IMR-90 (cell line): Measurements from ENCODE around the gene LAMA4. TPM values are rescaled to one million over a fixed set of nuclear protein-coding genes. Genes with fewer than 3 reads are reported as not detected.

Experiments used
- ATAC-seq: fragments of 200-7000 bp; cut with Tn5 transposase; 2 replicates; pipeline ENCODE4 v1.9.1; 2020; ENCODE audit warnings: low read depth, mild to moderate bottlenecking, moderate library complexity
- BruUV-seq: library from RNA; stranded (reverse); fragments of 400-500 nt; replicated peaks from 2 replicates; lab custom pipeline; 2021; lab: Mats Ljungman, UMichigan
- CTCF ChIA-PET: fragments of 300-600 bp; formaldehyde crosslinking; extraction: SDS; loops from one replicate; lab custom pipeline; 2021; ENCODE audit warnings: antibody characterized with exemption; lab: Yijun Ruan, JAX
- POLR2A ChIA-PET: fragments of 300-600 bp; sonication (Branson Sonifier 250); formaldehyde crosslinking; loops from one replicate; lab custom pipeline; 2022; ENCODE audit warnings: antibody characterized with exemption; ENCODE audit not compliant: unreplicated experiment; lab: Charles Lee
- DNase-seq: peaks from one replicate; pipeline ENCODE4 v3.0.0; 2013
- H2AFZ ChIP-seq: replicated peaks from 2 replicates; pipeline ENCODE3; 2013; ENCODE audit warnings: low read length, mild to moderate bottlenecking; ENCODE audit not compliant: poor library complexity
- H2AK5ac ChIP-seq: 2 replicates; pipeline ENCODE4 v1.6.1; 2013; ENCODE audit warnings: low read depth, low read length, inconsistent platforms
- H2AK9ac ChIP-seq: replicated peaks from 2 replicates; pipeline ENCODE3; 2013; ENCODE audit warnings: mild to moderate bottlenecking, low read depth, low read length, moderate library complexity; ENCODE audit not compliant: poor library complexity
- H2BK120ac ChIP-seq: 2 replicates; pipeline ENCODE4 v1.6.1; 2013; ENCODE audit warnings: low read depth, low read length, inconsistent platforms
- H2BK15ac ChIP-seq: 3 replicates; pipeline ENCODE4 v1.6.1; 2013; ENCODE audit warnings: low read depth, low read length, inconsistent platforms
- H2BK20ac ChIP-seq: 2 replicates; pipeline ENCODE4 v1.6.1; 2013; ENCODE audit warnings: low read depth, mild to moderate bottlenecking, inconsistent platforms, low read length, moderate library complexity
- H2BK5ac ChIP-seq: 2 replicates; pipeline ENCODE4 v1.6.1; 2013; ENCODE audit warnings: mild to moderate bottlenecking, low read depth, low read length, inconsistent platforms; ENCODE audit not compliant: poor library complexity, severe bottlenecking
- H3K14ac ChIP-seq: replicated peaks from 2 replicates; pipeline ENCODE4 v1.6.1; 2013; ENCODE audit warnings: low read depth, low read length, inconsistent platforms
- H3K18ac ChIP-seq: 2 replicates; pipeline ENCODE4 v1.6.1; 2013; ENCODE audit warnings: low read depth, low read length, control low read depth
- H3K23ac ChIP-seq: 2 replicates; pipeline ENCODE4 v1.6.1; 2013; ENCODE audit warnings: low read depth, low read length, inconsistent platforms
- H3K27ac ChIP-seq: 2 replicates; pipeline ENCODE4 v1.5.1; 2013; ENCODE audit warnings: mild to moderate bottlenecking, control low read depth, low read length; ENCODE audit not compliant: insufficient read depth
- H3K27me3 ChIP-seq: 2 replicates; pipeline ENCODE4 v1.6.1; 2013; ENCODE audit warnings: low read length; ENCODE audit not compliant: control insufficient read depth, insufficient read depth
- H3K36me3 ChIP-seq: 2 replicates; pipeline ENCODE4 v1.6.1; 2013; ENCODE audit warnings: low read length, mixed read lengths; ENCODE audit not compliant: control insufficient read depth, insufficient read depth
- H3K4ac ChIP-seq: 2 replicates; pipeline ENCODE4 v1.6.1; 2013; ENCODE audit warnings: low read depth, low read length, inconsistent platforms
- H3K4me1 ChIP-seq: 2 replicates; pipeline ENCODE4 v1.6.1; 2013; ENCODE audit warnings: low read length, mixed read lengths; ENCODE audit not compliant: control insufficient read depth, insufficient read depth
- H3K4me2 ChIP-seq: 2 replicates; pipeline ENCODE4 v1.6.1; 2013; ENCODE audit warnings: low read depth, mild to moderate bottlenecking, control low read depth, low read length, moderate library complexity
- H3K4me3 ChIP-seq: 2 replicates; pipeline ENCODE4 v1.5.1; 2013; ENCODE audit warnings: low read depth, mild to moderate bottlenecking, control low read depth, low read length, moderate library complexity; ENCODE audit not compliant: insufficient read depth
- H3K56ac ChIP-seq: 2 replicates; pipeline ENCODE4 v1.6.1; 2013; ENCODE audit warnings: low read length, inconsistent platforms; ENCODE audit not compliant: insufficient read depth; ENCODE audit errors: extremely low read depth
- H3K79me1 ChIP-seq, 2 experiments: 2 replicates each; pipeline ENCODE4 v1.6.1; 2013; ENCODE audit warnings: low read length in 2 of 2, inconsistent platforms in 1 of 2, low read depth in 1 of 2
- H3K9ac ChIP-seq: 2 replicates; pipeline ENCODE4 v1.6.1; 2013; ENCODE audit warnings: low read depth, low read length, control low read depth
- H3K9me1 ChIP-seq: 2 replicates; pipeline ENCODE4 v1.6.1; 2013; ENCODE audit warnings: low read length, inconsistent platforms; ENCODE audit not compliant: insufficient read depth
- H3K9me3 ChIP-seq: 2 replicates; pipeline ENCODE4 v1.6.1; 2013; ENCODE audit warnings: low read length; ENCODE audit not compliant: control insufficient read depth, insufficient read depth
- H4K20me1 ChIP-seq: 2 replicates; pipeline ENCODE4 v1.6.1; 2013; ENCODE audit warnings: low read length, inconsistent platforms; ENCODE audit not compliant: insufficient read depth
- H4K5ac ChIP-seq: 2 replicates; pipeline ENCODE4 v1.6.1; 2013; ENCODE audit warnings: mild to moderate bottlenecking, low read depth, low read length, control low read depth
- H4K8ac ChIP-seq, 2 experiments: 2 replicates each; pipeline ENCODE4 v1.6.1; 2013; ENCODE audit warnings: low read depth in 2 of 2, low read length in 2 of 2, control low read depth in 1 of 2, inconsistent platforms in 1 of 2
- H4K91ac ChIP-seq: 2 replicates; pipeline ENCODE4 v1.6.1; 2013; ENCODE audit warnings: low read depth, low read length, inconsistent platforms; ENCODE audit not compliant: insufficient read depth
- BHLHE40 ChIP-seq: fragments of 150-350 bp; IDR thresholded peaks from 2 replicates; pipeline ENCODE4 v1.6.1; 2016; ENCODE audit warnings: mild to moderate bottlenecking, low read depth, low read length
- CHD1 ChIP-seq: IDR thresholded peaks from 2 replicates; pipeline ENCODE4 v1.6.1; 2012; ENCODE audit warnings: low read depth, low read length, improper control_type of control experiment
- MAFK ChIP-seq: IDR thresholded peaks from 2 replicates; pipeline ENCODE4 v1.6.1; 2012; ENCODE audit warnings: low read depth, low read length, improper control_type of control experiment
- RCOR1 ChIP-seq: IDR thresholded peaks from 2 replicates; pipeline ENCODE4 v1.6.1; 2012; ENCODE audit warnings: mild to moderate bottlenecking, low read length, improper control_type of control experiment; ENCODE audit not compliant: insufficient replicate concordance
- RFX5 ChIP-seq: IDR thresholded peaks from 2 replicates; pipeline ENCODE4 v1.8.0; 2012; ENCODE audit warnings: low read depth, mild to moderate bottlenecking, low read length, moderate library complexity
- dilution Hi-C: fragments of 300-500 bp; cut with HindIII; formaldehyde crosslinking; loops from one replicate; pipeline ENCODE4 v1.14.3; 2018; ENCODE audit warnings: low sequenced_read_pairs; ENCODE audit not compliant: unreplicated experiment
- in situ Hi-C: fragments of 300-500 bp; cut with MboI; formaldehyde crosslinking; loops from 3 replicates; pipeline ENCODE4 v1.14.3; 2019; ENCODE audit warnings: low sequenced_read_pairs, inconsistent platforms, mixed read lengths
- intact Hi-C: fragments of 100-400 bp; cut with micrococcal nuclease; formaldehyde crosslinking; loops from 2 replicates; pipeline ENCODE4 v1.10.0; 2022
- polyA plus RNA-seq, 3 experiments: library from polyadenylated mRNA; depleted of rRNA; stranded (reverse); fragments of >200 nt; gene quantifications; 2 replicates each; pipeline ENCODE4 v1.2.3, GENCODE V29; 2012; ENCODE audit warnings: low replicate concordance in 1 of 3
- total RNA-seq: library from RNA; depleted of rRNA; stranded (reverse); fragments of >200 nt; gene quantifications from 2 replicates; pipeline ENCODE4 v1.2.3, GENCODE V29; 2012

LAMA4 gene
- total and polyA plus RNA-seq, 2 of the 4 experiments (the other 2 are of a cell fraction) = 33.9 to 35.8 TPM

DNA sequence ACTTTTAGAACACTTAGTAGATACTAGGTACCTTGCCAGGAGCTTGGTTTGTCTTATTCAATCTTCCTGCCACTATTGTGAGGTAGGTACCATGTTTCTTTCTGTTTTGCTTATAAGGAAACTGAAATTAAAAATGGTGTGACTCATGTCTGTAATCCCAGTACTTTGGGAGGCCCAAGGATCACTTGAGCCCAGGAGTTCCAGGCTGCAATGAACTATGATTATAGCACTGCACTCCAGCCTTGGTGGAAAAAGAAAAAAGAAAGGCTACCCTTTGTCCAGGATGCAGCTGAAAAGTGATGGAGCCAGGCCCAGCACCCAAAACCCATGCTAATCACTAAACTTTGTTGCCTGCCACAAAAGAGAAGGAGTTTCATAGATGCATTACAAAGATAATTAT lies 34.1 kb upstream of the LAMA4 start:
- Histone ChIP-seq H3K9me3 (no peaks in the 10 kb centered on the region), H3K9ac (no peak overlapping the region), H2AK9ac (no peak overlapping the region), H3K36me3 (no peaks in the 10 kb centered on the region), H2BK5ac (peak overlapping the region; percentile 77), H4K91ac (peak overlapping the region; percentile 19; the same call in 1 of the 2 replicates), H2AFZ (no peak overlapping the region), H3K4me3 (no peak overlapping the region), H3K9me1 (peaks cover 7% of the 10 kb centered on the region; the same call in 1 of the 2 replicates), H3K27ac (peak overlapping the region; percentile 81; the same call in 1 of the 2 replicates), H2AK5ac (no peak overlapping the region), H2BK20ac (peak overlapping the region; percentile 63), H3K4me2 (peak overlapping the region; percentile 21; the same call in 1 of the 2 replicates), H3K18ac (peak overlapping the region; percentile 63), H4K8ac (peak overlapping the region in 1 of 2 experiments; percentile 4; a peak in 1 of 4 replicates), H3K23ac (no peak overlapping the region), H2BK15ac (no peak overlapping the region), H3K4ac (peak overlapping the region; percentile 48), H3K14ac (peak overlapping the region; percentile 59; the same call in 1 of the 2 replicates), H4K20me1 (no peaks in the 10 kb centered on the region), H2BK120ac (peak overlapping the region; percentile 57; the same call in 1 of the 2 replicates), H3K27me3 (no peaks in the 10 kb centered on the region), H4K5ac (peak overlapping the region; percentile 52; the same call in 1 of the 2 replicates), H3K56ac (no peak overlapping the region; the same call in 1 of the 2 replicates), H3K79me1 (no peaks in the 10 kb centered on the region), H3K4me1 (peaks cover 13% of the 10 kb centered on the region)
- TF ChIP-seq BHLHE40 (no peak), CHD1 (no peak), RCOR1 (no peak), MAFK (no peak), RFX5 (no peak)
- dilution Hi-C loops = no loop called here
- ChIA-PET POLR2A (interaction anchor here (0.6 kb wide), 1 partner anchor 90 kb away, joined by 3 read pairs; no protein-coding TSS in a partner anchor), CTCF (interaction anchor here (0.9 to 1.4 kb wide), 3 partner anchors 7 to 39 kb away, joined by 3 read pairs; no protein-coding TSS in a partner anchor)
- ATAC-seq (no peak; the same call in 1 of the 2 replicates), DNase-seq (peak; percentile 40)
- in situ Hi-C loops = no loop called here
- intact Hi-C loops = no loop called here
- no TSS peak for BruUV-seq
